IMR-90 (cell line): ENCODE measurements around the gene DSCAML1. TPM values are rescaled to one million over a fixed set of nuclear protein-coding genes. Genes with fewer than 3 reads are reported as not detected.

Experiments used
- ATAC-seq: fragments of 200-7000 bp; cut with Tn5 transposase; 2 replicates; pipeline ENCODE4 v1.9.1; 2020; ENCODE audit warnings: low read depth, mild to moderate bottlenecking, moderate library complexity
- BruUV-seq: library from RNA; stranded (reverse); fragments of 400-500 nt; replicated peaks from 2 replicates; lab custom pipeline; 2021; lab: Mats Ljungman, UMichigan
- CTCF ChIA-PET: fragments of 300-600 bp; formaldehyde crosslinking; extraction: SDS; loops from one replicate; lab custom pipeline; 2021; ENCODE audit warnings: antibody characterized with exemption; lab: Yijun Ruan, JAX
- POLR2A ChIA-PET: fragments of 300-600 bp; sonication (Branson Sonifier 250); formaldehyde crosslinking; loops from one replicate; lab custom pipeline; 2022; ENCODE audit warnings: antibody characterized with exemption; ENCODE audit not compliant: unreplicated experiment; lab: Charles Lee
- DNase-seq: peaks from one replicate; pipeline ENCODE4 v3.0.0; 2013
- H2AFZ ChIP-seq: replicated peaks from 2 replicates; pipeline ENCODE3; 2013; ENCODE audit warnings: low read length, mild to moderate bottlenecking; ENCODE audit not compliant: poor library complexity
- H2AK5ac ChIP-seq: 2 replicates; pipeline ENCODE4 v1.6.1; 2013; ENCODE audit warnings: low read depth, low read length, inconsistent platforms
- H2AK9ac ChIP-seq: replicated peaks from 2 replicates; pipeline ENCODE3; 2013; ENCODE audit warnings: mild to moderate bottlenecking, low read depth, low read length, moderate library complexity; ENCODE audit not compliant: poor library complexity
- H2BK120ac ChIP-seq: 2 replicates; pipeline ENCODE4 v1.6.1; 2013; ENCODE audit warnings: low read depth, low read length, inconsistent platforms
- H2BK15ac ChIP-seq: 3 replicates; pipeline ENCODE4 v1.6.1; 2013; ENCODE audit warnings: low read depth, low read length, inconsistent platforms
- H2BK20ac ChIP-seq: 2 replicates; pipeline ENCODE4 v1.6.1; 2013; ENCODE audit warnings: low read depth, mild to moderate bottlenecking, inconsistent platforms, low read length, moderate library complexity
- H2BK5ac ChIP-seq: 2 replicates; pipeline ENCODE4 v1.6.1; 2013; ENCODE audit warnings: mild to moderate bottlenecking, low read depth, low read length, inconsistent platforms; ENCODE audit not compliant: poor library complexity, severe bottlenecking
- H3K14ac ChIP-seq: replicated peaks from 2 replicates; pipeline ENCODE4 v1.6.1; 2013; ENCODE audit warnings: low read depth, low read length, inconsistent platforms
- H3K18ac ChIP-seq: 2 replicates; pipeline ENCODE4 v1.6.1; 2013; ENCODE audit warnings: low read depth, low read length, control low read depth
- H3K23ac ChIP-seq: 2 replicates; pipeline ENCODE4 v1.6.1; 2013; ENCODE audit warnings: low read depth, low read length, inconsistent platforms
- H3K27ac ChIP-seq: 2 replicates; pipeline ENCODE4 v1.5.1; 2013; ENCODE audit warnings: mild to moderate bottlenecking, control low read depth, low read length; ENCODE audit not compliant: insufficient read depth
- H3K27me3 ChIP-seq: 2 replicates; pipeline ENCODE4 v1.6.1; 2013; ENCODE audit warnings: low read length; ENCODE audit not compliant: control insufficient read depth, insufficient read depth
- H3K36me3 ChIP-seq: 2 replicates; pipeline ENCODE4 v1.6.1; 2013; ENCODE audit warnings: low read length, mixed read lengths; ENCODE audit not compliant: control insufficient read depth, insufficient read depth
- H3K4ac ChIP-seq: 2 replicates; pipeline ENCODE4 v1.6.1; 2013; ENCODE audit warnings: low read depth, low read length, inconsistent platforms
- H3K4me1 ChIP-seq: 2 replicates; pipeline ENCODE4 v1.6.1; 2013; ENCODE audit warnings: low read length, mixed read lengths; ENCODE audit not compliant: control insufficient read depth, insufficient read depth
- H3K4me2 ChIP-seq: 2 replicates; pipeline ENCODE4 v1.6.1; 2013; ENCODE audit warnings: low read depth, mild to moderate bottlenecking, control low read depth, low read length, moderate library complexity
- H3K4me3 ChIP-seq: 2 replicates; pipeline ENCODE4 v1.5.1; 2013; ENCODE audit warnings: low read depth, mild to moderate bottlenecking, control low read depth, low read length, moderate library complexity; ENCODE audit not compliant: insufficient read depth
- H3K56ac ChIP-seq: 2 replicates; pipeline ENCODE4 v1.6.1; 2013; ENCODE audit warnings: low read length, inconsistent platforms; ENCODE audit not compliant: insufficient read depth; ENCODE audit errors: extremely low read depth
- H3K79me1 ChIP-seq, 2 experiments: 2 replicates each; pipeline ENCODE4 v1.6.1; 2013; ENCODE audit warnings: low read length in 2 of 2, inconsistent platforms in 1 of 2, low read depth in 1 of 2
- H3K9ac ChIP-seq: 2 replicates; pipeline ENCODE4 v1.6.1; 2013; ENCODE audit warnings: low read depth, low read length, control low read depth
- H3K9me1 ChIP-seq: 2 replicates; pipeline ENCODE4 v1.6.1; 2013; ENCODE audit warnings: low read length, inconsistent platforms; ENCODE audit not compliant: insufficient read depth
- H3K9me3 ChIP-seq: 2 replicates; pipeline ENCODE4 v1.6.1; 2013; ENCODE audit warnings: low read length; ENCODE audit not compliant: control insufficient read depth, insufficient read depth
- H4K20me1 ChIP-seq: 2 replicates; pipeline ENCODE4 v1.6.1; 2013; ENCODE audit warnings: low read length, inconsistent platforms; ENCODE audit not compliant: insufficient read depth
- H4K5ac ChIP-seq: 2 replicates; pipeline ENCODE4 v1.6.1; 2013; ENCODE audit warnings: mild to moderate bottlenecking, low read depth, low read length, control low read depth
- H4K8ac ChIP-seq, 2 experiments: 2 replicates each; pipeline ENCODE4 v1.6.1; 2013; ENCODE audit warnings: low read depth in 2 of 2, low read length in 2 of 2, control low read depth in 1 of 2, inconsistent platforms in 1 of 2
- H4K91ac ChIP-seq: 2 replicates; pipeline ENCODE4 v1.6.1; 2013; ENCODE audit warnings: low read depth, low read length, inconsistent platforms; ENCODE audit not compliant: insufficient read depth
- CEBPB ChIP-seq: IDR thresholded peaks from 2 replicates; pipeline ENCODE4 v1.6.1; 2012; ENCODE audit warnings: low read depth, low read length, improper control_type of control experiment
- MAFK ChIP-seq: IDR thresholded peaks from 2 replicates; pipeline ENCODE4 v1.6.1; 2012; ENCODE audit warnings: low read depth, low read length, improper control_type of control experiment
- POLR2A ChIP-seq: IDR thresholded peaks from 2 replicates; pipeline ENCODE4 v1.6.1; 2012; ENCODE audit warnings: mild to moderate bottlenecking, low read depth, low read length
- RCOR1 ChIP-seq: IDR thresholded peaks from 2 replicates; pipeline ENCODE4 v1.6.1; 2012; ENCODE audit warnings: mild to moderate bottlenecking, low read length, improper control_type of control experiment; ENCODE audit not compliant: insufficient replicate concordance
- RFX5 ChIP-seq: IDR thresholded peaks from 2 replicates; pipeline ENCODE4 v1.8.0; 2012; ENCODE audit warnings: low read depth, mild to moderate bottlenecking, low read length, moderate library complexity
- SMC3 ChIP-seq: fragments of 150-350 bp; IDR thresholded peaks from 2 replicates; pipeline ENCODE4 v1.6.1; 2016; ENCODE audit warnings: low read depth, mild to moderate bottlenecking, antibody characterized with exemption, low read length, moderate library complexity
- WGBS, 2 experiments: methylation state at CpG; one replicate each; pipeline versions ENCODE4 v1.1.5 to v1.1.7; 2013; ENCODE audit warnings: missing lambda C conversion rate in 2 of 2; ENCODE audit not compliant: insufficient read length in 1 of 2; ENCODE audit errors: extremely low coverage in 2 of 2; 5-methylcytosine and 5-hydroxymethylcytosine counted together
- dilution Hi-C: fragments of 300-500 bp; cut with HindIII; formaldehyde crosslinking; loops from one replicate; pipeline ENCODE4 v1.14.3; 2018; ENCODE audit warnings: low sequenced_read_pairs; ENCODE audit not compliant: unreplicated experiment
- in situ Hi-C: fragments of 300-500 bp; cut with MboI; formaldehyde crosslinking; loops from 3 replicates; pipeline ENCODE4 v1.14.3; 2019; ENCODE audit warnings: low sequenced_read_pairs, inconsistent platforms, mixed read lengths
- intact Hi-C: fragments of 100-400 bp; cut with micrococcal nuclease; formaldehyde crosslinking; loops from 2 replicates; pipeline ENCODE4 v1.10.0; 2022
- polyA plus RNA-seq, 3 experiments: library from polyadenylated mRNA; depleted of rRNA; stranded (reverse); fragments of >200 nt; gene quantifications; 2 replicates each; pipeline ENCODE4 v1.2.3, GENCODE V29; 2012; ENCODE audit warnings: low replicate concordance in 1 of 3
- total RNA-seq: library from RNA; depleted of rRNA; stranded (reverse); fragments of >200 nt; gene quantifications from 2 replicates; pipeline ENCODE4 v1.2.3, GENCODE V29; 2012
- TF ChIP-seq, protein P1 (sequence below): conservative IDR thresholded peaks from 2 replicates; pipeline ENCODE4 v1.5.1; 2012; ENCODE audit warnings: mild to moderate bottlenecking, low read depth, low read length, improper control_type of control experiment

The DSCAML1 gene
- total and polyA plus RNA-seq, 2 of the 4 experiments (the other 2 are of a cell fraction): not detected

DNA sequence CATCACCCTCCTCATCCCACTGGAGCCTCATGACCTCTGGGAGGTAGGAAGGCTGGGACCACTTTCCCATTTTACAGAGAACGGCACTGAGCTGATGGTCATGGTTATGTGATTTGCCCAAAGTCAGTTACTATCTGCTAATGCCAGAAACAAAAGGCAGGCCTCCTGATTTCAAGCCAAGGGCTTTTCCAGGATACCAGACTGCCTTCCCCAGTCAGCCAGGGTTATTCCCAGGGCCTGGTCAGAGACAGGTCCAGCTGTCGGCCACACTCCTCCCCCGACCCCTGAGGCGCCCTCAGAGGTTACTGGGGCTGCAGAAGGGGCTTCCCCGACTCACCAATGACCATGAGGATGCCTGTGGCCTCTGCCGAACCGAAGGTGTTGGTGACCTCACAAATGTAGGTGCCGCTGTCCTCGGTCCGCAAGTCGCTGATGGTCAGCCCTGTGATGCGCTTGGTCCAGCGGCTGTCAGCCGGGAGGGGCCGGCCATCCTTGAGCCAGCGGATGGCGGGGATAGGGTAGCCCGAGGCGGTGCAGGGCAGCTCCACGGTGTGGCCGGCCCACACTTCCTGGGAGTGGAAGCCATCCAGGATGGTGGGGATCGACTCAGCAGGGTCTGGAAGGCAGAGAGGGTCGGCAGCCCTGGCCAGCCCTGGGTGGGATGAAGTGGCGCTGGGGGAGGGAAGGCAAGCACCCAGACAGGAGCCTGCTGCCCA, 272.4 kb downstream of the DSCAML1 start:
- no peaks in the 10 kb centered on the region for H3K9me1 ChIP-seq
- no peak overlapping the region for H3K56ac ChIP-seq
- no peaks in the 10 kb centered on the region for H3K36me3 ChIP-seq
- H3K23ac ChIP-seq: no peak overlapping the region
- H3K9me3 ChIP-seq: no peaks in the 10 kb centered on the region
- no TSS peak for BruUV-seq
- no peak overlapping the region for H3K4ac ChIP-seq
- intact Hi-C loops: no loop called here
- dilution Hi-C loops: no loop called here
- H2AFZ ChIP-seq: no peak overlapping the region
- H2BK120ac ChIP-seq: no peak overlapping the region
- H2AK5ac ChIP-seq: no peak overlapping the region
- ChIA-PET CTCF (no interaction called here), POLR2A (no interaction called here)
- 93% methylated on average over 10 of the region's 24 CpGs; no CpG with 5 or more reads in 1 of the 2 experiments for WGBS, 2 experiments
- peaks cover 16% of the 10 kb centered on the region for H3K27me3 ChIP-seq
- H3K27ac ChIP-seq: no peak overlapping the region
- no peak overlapping the region for H3K14ac ChIP-seq
- no peak overlapping the region for H3K4me2 ChIP-seq
- no peak overlapping the region for H4K5ac ChIP-seq
- no peak overlapping the region for H4K8ac ChIP-seq
- H3K4me3 ChIP-seq: no peak overlapping the region
- no peaks in the 10 kb centered on the region for H3K4me1 ChIP-seq
- no peaks in the 10 kb centered on the region for H3K79me1 ChIP-seq
- no peak overlapping the region for H2AK9ac ChIP-seq
- no peak overlapping the region for H3K9ac ChIP-seq
- TF ChIP-seq POLR2A (no peak), SMC3 (no peak), RFX5 (no peak), CEBPB (no peak), MAFK (no peak), RCOR1 (no peak)
- TF ChIP-seq, protein P1, sequence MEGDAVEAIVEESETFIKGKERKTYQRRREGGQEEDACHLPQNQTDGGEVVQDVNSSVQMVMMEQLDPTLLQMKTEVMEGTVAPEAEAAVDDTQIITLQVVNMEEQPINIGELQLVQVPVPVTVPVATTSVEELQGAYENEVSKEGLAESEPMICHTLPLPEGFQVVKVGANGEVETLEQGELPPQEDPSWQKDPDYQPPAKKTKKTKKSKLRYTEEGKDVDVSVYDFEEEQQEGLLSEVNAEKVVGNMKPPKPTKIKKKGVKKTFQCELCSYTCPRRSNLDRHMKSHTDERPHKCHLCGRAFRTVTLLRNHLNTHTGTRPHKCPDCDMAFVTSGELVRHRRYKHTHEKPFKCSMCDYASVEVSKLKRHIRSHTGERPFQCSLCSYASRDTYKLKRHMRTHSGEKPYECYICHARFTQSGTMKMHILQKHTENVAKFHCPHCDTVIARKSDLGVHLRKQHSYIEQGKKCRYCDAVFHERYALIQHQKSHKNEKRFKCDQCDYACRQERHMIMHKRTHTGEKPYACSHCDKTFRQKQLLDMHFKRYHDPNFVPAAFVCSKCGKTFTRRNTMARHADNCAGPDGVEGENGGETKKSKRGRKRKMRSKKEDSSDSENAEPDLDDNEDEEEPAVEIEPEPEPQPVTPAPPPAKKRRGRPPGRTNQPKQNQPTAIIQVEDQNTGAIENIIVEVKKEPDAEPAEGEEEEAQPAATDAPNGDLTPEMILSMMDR: no peak
- in situ Hi-C loops: no loop called here
- ATAC-seq (no peak), DNase-seq (no peak)
- H3K18ac ChIP-seq: no peak overlapping the region
- H2BK5ac ChIP-seq: no peak overlapping the region
- H4K20me1 ChIP-seq: no peaks in the 10 kb centered on the region
- no peak overlapping the region for H2BK20ac ChIP-seq
- H4K91ac ChIP-seq: no peak overlapping the region
- H2BK15ac ChIP-seq: no peak overlapping the region
